Measurements from ENCODE around the gene HOXC10. TPM values are rescaled to one million over a fixed set of nuclear protein-coding genes. Genes with fewer than 3 reads are reported as not detected.

HOXC10 gene
- total and polyA plus RNA-seq, 2 of the 8 experiments (the other 6 are each of a cell fraction or from before 2014, with no cell fraction given): not detected

DNA sequence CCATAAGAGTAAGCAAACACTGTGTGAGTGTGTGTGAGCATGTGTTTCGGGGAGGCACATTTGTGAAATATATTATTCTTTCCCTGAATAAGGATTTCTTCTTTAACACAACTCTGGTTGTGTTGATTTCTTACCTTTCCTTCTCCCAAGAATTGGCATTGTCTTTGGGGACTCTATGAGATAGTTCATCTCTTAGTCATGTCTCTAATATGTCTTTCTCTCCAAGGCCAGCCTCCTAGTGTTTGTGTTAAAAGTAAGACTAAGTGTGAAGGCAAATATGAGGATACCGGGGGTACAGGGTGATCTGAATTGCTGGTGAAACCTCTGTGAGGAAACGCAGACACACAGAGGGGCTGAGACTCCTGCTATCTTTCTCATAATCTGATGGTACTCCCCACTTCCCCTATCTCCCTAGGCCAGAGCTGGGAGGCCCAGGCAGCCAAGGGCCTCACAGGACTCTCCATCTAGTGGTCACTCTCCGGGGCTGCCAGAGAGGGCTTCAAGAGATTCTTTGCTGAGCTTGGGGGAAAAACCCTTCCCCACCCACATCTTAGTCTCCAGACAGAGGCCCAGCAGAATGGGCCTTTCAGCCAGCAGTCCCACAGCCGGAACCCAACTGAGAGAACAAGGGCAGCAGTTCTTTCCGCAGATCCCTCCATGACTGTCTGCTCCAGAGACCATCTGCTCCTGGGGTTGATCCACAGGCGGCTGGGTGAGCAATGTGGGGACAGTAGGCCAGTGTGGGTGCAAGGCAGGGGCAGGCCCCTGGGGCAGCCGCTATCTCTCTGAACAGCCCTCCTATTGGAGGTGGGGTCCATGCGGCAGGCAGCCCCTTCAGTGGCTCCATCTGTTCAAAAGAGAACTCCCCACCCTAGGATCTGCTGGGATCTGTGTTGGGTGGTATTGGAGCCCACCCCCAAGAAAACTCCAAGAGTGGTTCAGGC lies 36.0 kb upstream of the HOXC10 start (continued):
- TF ChIP-seq, protein P1, sequence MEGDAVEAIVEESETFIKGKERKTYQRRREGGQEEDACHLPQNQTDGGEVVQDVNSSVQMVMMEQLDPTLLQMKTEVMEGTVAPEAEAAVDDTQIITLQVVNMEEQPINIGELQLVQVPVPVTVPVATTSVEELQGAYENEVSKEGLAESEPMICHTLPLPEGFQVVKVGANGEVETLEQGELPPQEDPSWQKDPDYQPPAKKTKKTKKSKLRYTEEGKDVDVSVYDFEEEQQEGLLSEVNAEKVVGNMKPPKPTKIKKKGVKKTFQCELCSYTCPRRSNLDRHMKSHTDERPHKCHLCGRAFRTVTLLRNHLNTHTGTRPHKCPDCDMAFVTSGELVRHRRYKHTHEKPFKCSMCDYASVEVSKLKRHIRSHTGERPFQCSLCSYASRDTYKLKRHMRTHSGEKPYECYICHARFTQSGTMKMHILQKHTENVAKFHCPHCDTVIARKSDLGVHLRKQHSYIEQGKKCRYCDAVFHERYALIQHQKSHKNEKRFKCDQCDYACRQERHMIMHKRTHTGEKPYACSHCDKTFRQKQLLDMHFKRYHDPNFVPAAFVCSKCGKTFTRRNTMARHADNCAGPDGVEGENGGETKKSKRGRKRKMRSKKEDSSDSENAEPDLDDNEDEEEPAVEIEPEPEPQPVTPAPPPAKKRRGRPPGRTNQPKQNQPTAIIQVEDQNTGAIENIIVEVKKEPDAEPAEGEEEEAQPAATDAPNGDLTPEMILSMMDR (IDR thresholded peaks at IDR 0.05; ENCODE audit: control extremely low read depth in 1 of 3, insufficient read depth in 1 of 3, low read depth in 1 of 3, low read length in 3 of 3): peak in 2 of 3 experiments; percentile 9 to 13; a peak in 2 of 4 replicates
